SK-N-SH (cell line): ENCODE results near the gene BBX. TPM values are rescaled to one million over a fixed set of nuclear protein-coding genes. Genes with fewer than 3 reads are reported as not detected.

Source experiments
- CTCF ChIA-PET: fragments of 300-600, 350-600 bp; formaldehyde crosslinking; extraction: SDS; loops from one replicate; lab custom pipeline; 2021; lab: Yijun Ruan, JAX
- POLR2A ChIA-PET: fragments of 350-600 bp; sonication (Branson Sonifier 250); formaldehyde crosslinking; extraction: SDS; loops from one replicate; lab custom pipeline; 2020; ENCODE audit warnings: antibody characterized with exemption, inconsistent platforms; lab: Yijun Ruan, JAX
- DNase-seq: peaks from one replicate; pipeline ENCODE4 v3.0.0; 2012
- H2AFZ ChIP-seq: fragments of 200-600 bp; sonication (generic); 2 replicates; pipeline ENCODE4 v1.8.1; 2016; ENCODE audit warnings: antibody characterized with exemption, mild to moderate bottlenecking, low read depth
- H3F3A ChIP-seq: fragments of 200-600 bp; sonication (generic); replicated peaks from 2 replicates; pipeline ENCODE3; 2016; ENCODE audit warnings: antibody characterized with exemption, mild to moderate bottlenecking; ENCODE audit not compliant: insufficient read depth
- H3K27ac ChIP-seq, 2 experiments: fragments of 200-500 bp in 1 of 2; fragments of 200-600 bp in 1 of 2; sonication (Bioruptor generic) in 1 of 2; sonication (generic), shearing (Covaris generic) in 1 of 2; 2 replicates each; pipeline versions ENCODE4 v1.5.1 to v1.6.1; 2014 to 2016; ENCODE audit warnings: low read depth in 2 of 2, inconsistent platforms in 1 of 2, low read length in 1 of 2, mild to moderate bottlenecking in 1 of 2, mixed read lengths in 1 of 2
- H3K27me3 ChIP-seq: fragments of 200-600 bp; sonication (generic), shearing (Covaris generic); 2 replicates; pipeline ENCODE4 v1.6.1; 2016; ENCODE audit warnings: mixed run types; ENCODE audit not compliant: insufficient read depth
- H3K36me3 ChIP-seq, 2 experiments: fragments of 200-500 bp in 1 of 2; fragments of 200-600 bp in 1 of 2; sonication (Bioruptor generic) in 1 of 2; sonication (generic) in 1 of 2; replicated peaks in 1 of 2; 2 replicates each; pipeline versions ENCODE3 to v1.5.1; 2014 to 2016; ENCODE audit warnings: low read length in 1 of 2, mild to moderate bottlenecking in 1 of 2; ENCODE audit not compliant: insufficient read depth in 2 of 2, control insufficient read depth in 1 of 2
- H3K4me1 ChIP-seq, 2 experiments: fragments of 200-500 bp in 1 of 2; fragments of 200-600 bp in 1 of 2; sonication (Bioruptor generic) in 1 of 2; sonication (generic), shearing (Covaris generic) in 1 of 2; 2 replicates each; pipeline versions ENCODE4 v1.5.1 to v1.6.1; 2014 to 2016; ENCODE audit warnings: low read depth in 1 of 2, low read length in 1 of 2, mixed run types in 1 of 2; ENCODE audit not compliant: insufficient read depth in 2 of 2, control insufficient read depth in 1 of 2
- H3K4me2 ChIP-seq: fragments of 200-600 bp; sonication (generic), shearing (Covaris generic); 2 replicates; pipeline ENCODE4 v1.6.1; 2017; ENCODE audit warnings: mixed run types
- H3K4me3 ChIP-seq, 2 experiments: fragments of 200-500 bp in 1 of 2; fragments of 200-600 bp in 1 of 2; sonication (Bioruptor generic) in 1 of 2; sonication (generic), shearing (Covaris generic) in 1 of 2; 2 replicates each; pipeline versions ENCODE4 v1.5.1 to v1.8.1; 2014 to 2016; ENCODE audit warnings: low read depth in 2 of 2, inconsistent platforms in 1 of 2, low read length in 1 of 2, mild to moderate bottlenecking in 1 of 2, mixed read lengths in 1 of 2, moderate library complexity in 1 of 2
- H3K79me2 ChIP-seq: fragments of 200-600 bp; sonication (generic); 2 replicates; pipeline ENCODE4 v1.8.1; 2017; ENCODE audit warnings: mild to moderate bottlenecking; ENCODE audit not compliant: insufficient read depth
- H3K9ac ChIP-seq: fragments of 200-600 bp; sonication (generic); 2 replicates; pipeline ENCODE4 v1.6.1; 2017; ENCODE audit warnings: mixed run types
- H3K9me2 ChIP-seq: fragments of 200-600 bp; sonication (generic); 2 replicates; pipeline ENCODE4 v1.6.1; 2017; ENCODE audit warnings: mixed run types
- H3K9me3 ChIP-seq: fragments of 200-600 bp; sonication (generic); 2 replicates; pipeline ENCODE4 v1.6.1; 2017; ENCODE audit warnings: mixed run types, mild to moderate bottlenecking, moderate library complexity
- H4K20me1 ChIP-seq: fragments of 200-600 bp; sonication (generic); 2 replicates; pipeline ENCODE4 v1.6.1; 2017; ENCODE audit warnings: mild to moderate bottlenecking, mixed run types; ENCODE audit not compliant: insufficient read depth
- EP300 ChIP-seq, 2 experiments: IDR thresholded peaks; 2 replicates each; pipeline versions ENCODE4 v1.4.0 to v1.6.1; 2012; ENCODE audit warnings: borderline replicate concordance in 1 of 2, low read depth in 1 of 2, low read length in 1 of 2
- EZH2phosphoT487 ChIP-seq: fragments of 200-600 bp; sonication (generic); IDR thresholded peaks from 2 replicates; pipeline ENCODE4 v1.6.1; 2017; ENCODE audit warnings: low read depth, mixed run types, mild to moderate bottlenecking, antibody characterized with exemption, moderate library complexity, borderline replicate concordance
- FOSL2 ChIP-seq: IDR thresholded peaks from 2 replicates; pipeline ENCODE4 v1.4.0; 2012; ENCODE audit warnings: low read depth, mild to moderate bottlenecking, moderate library complexity, borderline replicate concordance
- FOXJ3 ChIP-seq: sonication (generic); formaldehyde crosslinking; IDR thresholded peaks from 2 replicates; pipeline ENCODE4 v1.5.1; 2020; ENCODE audit warnings: mild to moderate bottlenecking, missing genetic modification reagents
- GABPA ChIP-seq: IDR thresholded peaks from 2 replicates; pipeline ENCODE4 v1.4.0; 2012; ENCODE audit warnings: low read depth, mild to moderate bottlenecking
- GATA2 ChIP-seq: sonication (generic); formaldehyde crosslinking; IDR thresholded peaks from 2 replicates; pipeline ENCODE4 v1.5.0; 2020; ENCODE audit warnings: mild to moderate bottlenecking, missing genetic modification reagents
- NFIC ChIP-seq: IDR thresholded peaks from 2 replicates; pipeline ENCODE4 v1.4.0; 2012; ENCODE audit warnings: borderline replicate concordance
- NRF1 ChIP-seq: IDR thresholded peaks from 2 replicates; pipeline ENCODE4 v1.6.1; 2012; ENCODE audit warnings: low read depth, mild to moderate bottlenecking, low read length
- POLR2AphosphoS5 ChIP-seq: IDR thresholded peaks from 2 replicates; pipeline ENCODE4 v1.6.1; 2012; ENCODE audit warnings: low read depth, low read length
- RAD21 ChIP-seq: IDR thresholded peaks from 2 replicates; pipeline ENCODE4 v1.6.1; 2012; ENCODE audit warnings: mild to moderate bottlenecking, low read length
- RFX5 ChIP-seq: IDR thresholded peaks from 2 replicates; pipeline ENCODE4 v1.6.1; 2012; ENCODE audit warnings: mild to moderate bottlenecking, improper control_type of control experiment, low read length
- RXRA ChIP-seq: IDR thresholded peaks from 2 replicates; pipeline ENCODE4 v1.4.0; 2012; ENCODE audit warnings: low read depth, mild to moderate bottlenecking, borderline replicate concordance
- SMC3 ChIP-seq: IDR thresholded peaks from 2 replicates; pipeline ENCODE4 v1.6.1; 2012; ENCODE audit warnings: low read depth, low read length, improper control_type of control experiment
- TAF1 ChIP-seq: IDR thresholded peaks from 2 replicates; pipeline ENCODE4 v1.6.1; 2012; ENCODE audit warnings: low read depth, mild to moderate bottlenecking, low read length, moderate library complexity, borderline replicate concordance
- TEAD4 ChIP-seq: IDR thresholded peaks from 2 replicates; pipeline ENCODE4 v1.4.0; 2012; ENCODE audit warnings: mild to moderate bottlenecking, borderline replicate concordance; ENCODE audit not compliant: insufficient read depth
- WGBS: methylation state at CpG from one replicate; pipeline ENCODE4 v1.1.6; 2017; ENCODE audit warnings: low lambda C conversion rate; 5-methylcytosine and 5-hydroxymethylcytosine counted together
- polyA plus RNA-seq, 3 experiments: library from polyadenylated mRNA; depleted of rRNA; stranded (reverse); fragments of >200 nt; gene quantifications; 2 replicates each; pipeline ENCODE4 v1.2.3, GENCODE V29; 2012
- TF ChIP-seq, protein P1 (sequence below): IDR thresholded peaks from 2 replicates; pipeline ENCODE4 v1.6.1; 2012; ENCODE audit warnings: mild to moderate bottlenecking, low read depth, low read length, moderate library complexity
- TF ChIP-seq, protein P2 (sequence below): IDR thresholded peaks from 2 replicates; pipeline ENCODE4 v1.4.0; 2012; ENCODE audit warnings: low read depth, borderline replicate concordance
- TF ChIP-seq, protein P3 (sequence below): fragments of 150-350 bp; IDR thresholded peaks from 2 replicates; pipeline ENCODE4 v1.6.1; 2016; ENCODE audit warnings: mild to moderate bottlenecking, low read depth, low read length
- TF ChIP-seq, protein P4 (sequence below): IDR thresholded peaks from 2 replicates; pipeline ENCODE4 v1.4.0; 2012; ENCODE audit warnings: low read depth, borderline replicate concordance

Gene BBX
- polyA plus RNA-seq, 1 of the 3 experiments (the other 2 are of a cell fraction): 14.2 TPM

DNA sequence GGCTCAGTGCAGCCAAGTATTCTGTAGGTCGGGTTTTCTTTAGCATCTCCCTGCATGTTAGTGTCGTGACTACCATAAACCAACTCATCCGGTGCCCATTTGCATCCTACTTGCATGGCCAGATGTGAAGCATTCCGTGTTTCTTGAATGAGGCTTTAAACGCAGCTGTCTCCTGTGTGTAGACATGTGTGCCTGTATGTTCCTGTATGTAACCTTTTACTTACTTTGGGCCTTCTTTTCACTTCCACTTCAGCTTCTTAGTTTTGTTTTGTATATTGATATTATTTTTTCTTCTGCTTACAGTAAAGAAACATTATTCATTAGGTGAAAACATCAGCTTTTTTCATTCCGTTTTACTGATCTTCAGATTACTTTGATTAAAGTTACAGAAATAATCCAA lies 267.9 kb downstream of the BBX start:
- no peak overlapping the region for H2AFZ ChIP-seq
- no peaks in the 10 kb centered on the region for H3K4me1 ChIP-seq
- no peaks in the 10 kb centered on the region for H3K79me2 ChIP-seq
- no peaks in the 10 kb centered on the region for H3K9me3 ChIP-seq
- no peak overlapping the region for H3K4me3 ChIP-seq
- no peaks in the 10 kb centered on the region for H3K9me2 ChIP-seq
- no peak for DNase-seq
- no peak overlapping the region for H3K9ac ChIP-seq
- H4K20me1 ChIP-seq: no peaks in the 10 kb centered on the region
- TF ChIP-seq, protein P1, sequence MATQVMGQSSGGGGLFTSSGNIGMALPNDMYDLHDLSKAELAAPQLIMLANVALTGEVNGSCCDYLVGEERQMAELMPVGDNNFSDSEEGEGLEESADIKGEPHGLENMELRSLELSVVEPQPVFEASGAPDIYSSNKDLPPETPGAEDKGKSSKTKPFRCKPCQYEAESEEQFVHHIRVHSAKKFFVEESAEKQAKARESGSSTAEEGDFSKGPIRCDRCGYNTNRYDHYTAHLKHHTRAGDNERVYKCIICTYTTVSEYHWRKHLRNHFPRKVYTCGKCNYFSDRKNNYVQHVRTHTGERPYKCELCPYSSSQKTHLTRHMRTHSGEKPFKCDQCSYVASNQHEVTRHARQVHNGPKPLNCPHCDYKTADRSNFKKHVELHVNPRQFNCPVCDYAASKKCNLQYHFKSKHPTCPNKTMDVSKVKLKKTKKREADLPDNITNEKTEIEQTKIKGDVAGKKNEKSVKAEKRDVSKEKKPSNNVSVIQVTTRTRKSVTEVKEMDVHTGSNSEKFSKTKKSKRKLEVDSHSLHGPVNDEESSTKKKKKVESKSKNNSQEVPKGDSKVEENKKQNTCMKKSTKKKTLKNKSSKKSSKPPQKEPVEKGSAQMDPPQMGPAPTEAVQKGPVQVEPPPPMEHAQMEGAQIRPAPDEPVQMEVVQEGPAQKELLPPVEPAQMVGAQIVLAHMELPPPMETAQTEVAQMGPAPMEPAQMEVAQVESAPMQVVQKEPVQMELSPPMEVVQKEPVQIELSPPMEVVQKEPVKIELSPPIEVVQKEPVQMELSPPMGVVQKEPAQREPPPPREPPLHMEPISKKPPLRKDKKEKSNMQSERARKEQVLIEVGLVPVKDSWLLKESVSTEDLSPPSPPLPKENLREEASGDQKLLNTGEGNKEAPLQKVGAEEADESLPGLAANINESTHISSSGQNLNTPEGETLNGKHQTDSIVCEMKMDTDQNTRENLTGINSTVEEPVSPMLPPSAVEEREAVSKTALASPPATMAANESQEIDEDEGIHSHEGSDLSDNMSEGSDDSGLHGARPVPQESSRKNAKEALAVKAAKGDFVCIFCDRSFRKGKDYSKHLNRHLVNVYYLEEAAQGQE: no peak
- TF ChIP-seq FOSL2: no peak
- TF ChIP-seq EZH2phosphoT487: no peak
- TF ChIP-seq, protein P2, sequence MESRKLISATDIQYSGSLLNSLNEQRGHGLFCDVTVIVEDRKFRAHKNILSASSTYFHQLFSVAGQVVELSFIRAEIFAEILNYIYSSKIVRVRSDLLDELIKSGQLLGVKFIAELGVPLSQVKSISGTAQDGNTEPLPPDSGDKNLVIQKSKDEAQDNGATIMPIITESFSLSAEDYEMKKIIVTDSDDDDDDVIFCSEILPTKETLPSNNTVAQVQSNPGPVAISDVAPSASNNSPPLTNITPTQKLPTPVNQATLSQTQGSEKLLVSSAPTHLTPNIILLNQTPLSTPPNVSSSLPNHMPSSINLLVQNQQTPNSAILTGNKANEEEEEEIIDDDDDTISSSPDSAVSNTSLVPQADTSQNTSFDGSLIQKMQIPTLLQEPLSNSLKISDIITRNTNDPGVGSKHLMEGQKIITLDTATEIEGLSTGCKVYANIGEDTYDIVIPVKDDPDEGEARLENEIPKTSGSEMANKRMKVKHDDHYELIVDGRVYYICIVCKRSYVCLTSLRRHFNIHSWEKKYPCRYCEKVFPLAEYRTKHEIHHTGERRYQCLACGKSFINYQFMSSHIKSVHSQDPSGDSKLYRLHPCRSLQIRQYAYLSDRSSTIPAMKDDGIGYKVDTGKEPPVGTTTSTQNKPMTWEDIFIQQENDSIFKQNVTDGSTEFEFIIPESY: no peak
- TF ChIP-seq, protein P3, sequence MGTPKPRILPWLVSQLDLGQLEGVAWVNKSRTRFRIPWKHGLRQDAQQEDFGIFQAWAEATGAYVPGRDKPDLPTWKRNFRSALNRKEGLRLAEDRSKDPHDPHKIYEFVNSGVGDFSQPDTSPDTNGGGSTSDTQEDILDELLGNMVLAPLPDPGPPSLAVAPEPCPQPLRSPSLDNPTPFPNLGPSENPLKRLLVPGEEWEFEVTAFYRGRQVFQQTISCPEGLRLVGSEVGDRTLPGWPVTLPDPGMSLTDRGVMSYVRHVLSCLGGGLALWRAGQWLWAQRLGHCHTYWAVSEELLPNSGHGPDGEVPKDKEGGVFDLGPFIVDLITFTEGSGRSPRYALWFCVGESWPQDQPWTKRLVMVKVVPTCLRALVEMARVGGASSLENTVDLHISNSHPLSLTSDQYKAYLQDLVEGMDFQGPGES: no peak
- TF ChIP-seq TEAD4: no peak
- no peak for TF ChIP-seq POLR2AphosphoS5
- no peak for TF ChIP-seq EP300 (IDR thresholded peaks at IDR 0.05; ENCODE audit: borderline replicate concordance in 1 of 2, low read depth in 1 of 2, low read length in 1 of 2)
- 92% methylated on average over 6 of the region's 6 CpGs for WGBS
- no peaks in the 10 kb centered on the region for H3F3A ChIP-seq
- H3K27ac ChIP-seq: no peak overlapping the region
- H3K27me3 ChIP-seq: no peaks in the 10 kb centered on the region
- no peak overlapping the region for H3K4me2 ChIP-seq
- peaks cover 23% of the 10 kb centered on the region in 2 experiments for H3K36me3 ChIP-seq
- ChIA-PET CTCF (no interaction called here), POLR2A (no interaction called here)

DNA sequence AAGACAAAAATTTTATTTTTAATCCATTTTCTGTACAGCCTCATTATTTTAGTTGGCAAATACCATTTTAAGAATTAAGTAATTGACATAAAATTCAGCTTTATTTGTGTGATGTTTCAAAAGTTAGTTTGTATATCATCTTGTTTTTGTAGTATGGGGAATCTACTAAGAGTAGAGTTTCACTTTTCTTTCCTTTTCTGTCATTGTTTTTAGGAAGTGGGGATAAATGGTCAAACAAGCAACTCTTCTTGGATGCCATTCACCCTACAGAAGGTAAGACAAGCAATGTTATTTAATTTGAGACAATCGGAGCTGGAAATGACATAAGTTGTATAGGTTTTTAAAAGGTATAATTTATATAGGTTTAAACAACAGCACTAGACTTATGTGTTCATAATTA lies 268.3 kb downstream of the BBX start:
- no peak overlapping the region for H3K4me3 ChIP-seq
- H3K4me1 ChIP-seq: no peaks in the 10 kb centered on the region
- no peak overlapping the region for H3K4me2 ChIP-seq
- no peak overlapping the region for H3K9ac ChIP-seq
- 100% methylated on average over 1 of the region's 1 CpG for WGBS
- no peak overlapping the region for H2AFZ ChIP-seq
- no peaks in the 10 kb centered on the region for H3K9me2 ChIP-seq
- POLR2A ChIA-PET: no interaction called here
- H3K27me3 ChIP-seq: no peaks in the 10 kb centered on the region
- no peaks in the 10 kb centered on the region for H3K9me3 ChIP-seq
- no peak for DNase-seq
- H3K27ac ChIP-seq: no peak overlapping the region
- H3F3A ChIP-seq: no peaks in the 10 kb centered on the region
- peaks cover 21 to 23% of the 10 kb centered on the region in 2 experiments for H3K36me3 ChIP-seq
- no peaks in the 10 kb centered on the region for H3K79me2 ChIP-seq
- CTCF ChIA-PET: no interaction called here
- no peaks in the 10 kb centered on the region for H4K20me1 ChIP-seq
- no peak for TF ChIP-seq TAF1
- no peak for TF ChIP-seq TEAD4
- TF ChIP-seq RXRA: no peak
- TF ChIP-seq RFX5: no peak
- no peak for TF ChIP-seq RAD21
- TF ChIP-seq, protein P4, sequence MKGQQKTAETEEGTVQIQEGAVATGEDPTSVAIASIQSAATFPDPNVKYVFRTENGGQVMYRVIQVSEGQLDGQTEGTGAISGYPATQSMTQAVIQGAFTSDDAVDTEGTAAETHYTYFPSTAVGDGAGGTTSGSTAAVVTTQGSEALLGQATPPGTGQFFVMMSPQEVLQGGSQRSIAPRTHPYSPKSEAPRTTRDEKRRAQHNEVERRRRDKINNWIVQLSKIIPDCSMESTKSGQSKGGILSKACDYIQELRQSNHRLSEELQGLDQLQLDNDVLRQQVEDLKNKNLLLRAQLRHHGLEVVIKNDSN: no peak
- TF ChIP-seq NRF1: no peak
- TF ChIP-seq SMC3: no peak
- TF ChIP-seq GATA2 (CRISPR knock-in tag): no peak
- TF ChIP-seq GABPA: no peak
- TF ChIP-seq FOXJ3 (CRISPR knock-in tag): no peak
- no peak for TF ChIP-seq NFIC
- TF ChIP-seq EP300 (IDR thresholded peaks at IDR 0.05; ENCODE audit: borderline replicate concordance in 1 of 2, low read depth in 1 of 2, low read length in 1 of 2): no peak
- TF ChIP-seq, protein P3: no peak
